Urinary bladder (tissue), 4 donors: ENCODE results near the gene TMEM80. TPM values are rescaled to one million over a fixed set of nuclear protein-coding genes. Genes with fewer than 3 reads are reported as not detected.

ENCODE experiments used
- DNase-seq: peaks from one replicate; pipeline ENCODE4 v3.0.0-alpha.2; 2015; ENCODE audit errors: extremely low spot score
- H3K27ac ChIP-seq: one replicate; pipeline ENCODE4 v1.5.1; 2013; ENCODE audit warnings: low read depth, mild to moderate bottlenecking, moderate library complexity
- H3K36me3 ChIP-seq: one replicate; pipeline ENCODE4 v1.6.1; 2013; ENCODE audit warnings: mild to moderate bottlenecking, moderate library complexity; ENCODE audit not compliant: insufficient read depth
- H3K4me1 ChIP-seq: one replicate; pipeline ENCODE4 v1.6.1; 2013; ENCODE audit warnings: mild to moderate bottlenecking, moderate library complexity; ENCODE audit not compliant: insufficient read depth
- H3K4me3 ChIP-seq: one replicate; pipeline ENCODE4 v1.5.1; 2013; ENCODE audit warnings: low read depth, low read length
- WGBS: extraction: QIAGEN DNeasy Blood & Tissue Kit; methylation state at CpG from one replicate; pipeline ENCODE4 v1.1.7; 2013; 5-methylcytosine and 5-hydroxymethylcytosine counted together
- polyA plus RNA-seq: library from polyadenylated mRNA; stranded (reverse); fragments of 200-250 nt; gene quantifications from one replicate; pipeline ENCODE4 v1.2.3, GENCODE V29; 2013
- total RNA-seq: library from RNA; depleted of rRNA; stranded (reverse); fragments of >200 nt; gene quantifications from one replicate; pipeline ENCODE4 v1.2.3, GENCODE V29; 2014
- donor health status: healthy with polysubstance abuse.
- donor health status: healthy.

The TMEM80 gene
- total and polyA plus RNA-seq, 2 donors = 10.8 to 36.8 TPM

DNA sequence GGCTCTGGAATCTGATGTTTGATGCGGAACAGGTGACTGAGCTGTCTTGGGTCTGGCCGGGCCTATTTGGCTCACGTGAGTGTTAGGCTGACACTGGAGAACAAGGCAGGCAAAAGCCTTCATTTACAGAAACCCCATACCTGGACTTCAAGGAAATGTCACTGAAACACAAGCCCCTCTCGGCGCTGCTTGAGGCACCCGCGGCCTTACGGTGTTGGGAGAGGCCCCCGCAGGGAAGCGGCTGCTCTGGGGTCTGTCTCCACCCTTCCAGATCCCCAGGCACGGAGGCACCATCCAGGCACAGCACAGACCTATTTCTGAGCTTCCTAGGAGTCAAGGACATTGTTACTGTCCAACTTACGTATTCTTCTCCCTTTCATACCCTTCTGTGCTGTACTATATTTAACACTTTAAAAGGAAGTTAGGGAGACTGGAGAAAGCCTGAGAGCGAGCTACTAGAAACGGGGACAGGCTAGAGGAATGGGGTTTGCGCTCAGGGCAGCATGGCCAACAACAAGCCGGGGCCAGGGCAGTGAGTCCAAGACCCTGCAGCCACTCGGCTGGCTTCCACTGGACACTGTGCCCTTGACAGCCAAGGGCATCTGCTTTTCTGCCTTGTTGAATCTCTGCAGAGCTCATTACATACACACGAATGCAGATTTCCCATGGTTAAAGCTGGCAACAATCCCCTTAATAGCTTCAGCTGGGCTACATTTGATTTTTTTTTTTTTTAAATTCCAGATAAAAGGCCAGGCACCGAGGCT is 34.8 kb upstream of the TMEM80 start:
- no peak for DNase-seq
- Histone ChIP-seq H3K27ac (no peak overlapping the region), H3K36me3 (peaks cover 2% of the 10 kb centered on the region), H3K4me3 (no peak overlapping the region), H3K4me1 (no peaks in the 10 kb centered on the region)
- WGBS = 90% methylated on average over 19 of the region's 19 CpGs

GRCh38 chr11:662689-663274 is 32.8 kb upstream of the TMEM80 start:
- Histone ChIP-seq H3K4me3 (no peak overlapping the region), H3K4me1 (no peaks in the 10 kb centered on the region), H3K36me3 (peaks cover 2% of the 10 kb centered on the region), H3K27ac (no peak overlapping the region)
- 54% methylated on average over 15 of the region's 15 CpGs for WGBS
- no peak for DNase-seq

DNA sequence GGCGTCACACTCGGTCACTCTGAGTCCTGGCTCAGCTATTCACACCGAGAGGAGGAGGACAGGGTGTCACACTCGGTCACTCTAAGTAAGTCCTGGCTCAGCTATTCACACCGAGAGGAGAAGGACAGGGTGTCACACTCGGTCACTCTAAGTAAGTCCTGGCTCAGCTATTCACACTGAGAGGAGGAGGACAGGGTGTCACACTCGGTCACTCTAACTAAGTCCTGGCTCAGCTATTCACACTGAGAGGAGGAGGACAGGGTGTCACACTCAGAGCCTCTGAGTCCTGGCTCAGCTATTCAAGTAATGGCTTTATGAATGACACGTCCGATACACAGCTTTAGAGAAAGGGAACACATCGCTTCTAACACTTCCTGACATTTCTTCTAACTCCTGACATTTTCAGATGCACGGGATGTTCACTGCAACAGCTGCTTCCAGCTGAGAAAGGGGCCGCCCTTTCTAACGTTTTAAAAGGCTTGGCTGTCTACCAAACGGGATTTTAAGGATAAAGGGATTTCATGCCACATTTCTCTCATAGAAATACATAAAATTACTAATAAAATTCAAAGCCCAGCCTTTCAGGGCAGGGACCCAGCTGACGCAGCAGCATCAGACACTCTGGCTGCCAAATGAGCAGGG is 30.4 kb upstream of the TMEM80 start:
- no peak overlapping the region for H3K4me3 ChIP-seq
- no peak overlapping the region for H3K27ac ChIP-seq
- DNase-seq = peak; percentile 64
- WGBS = 53% methylated on average over 15 of the region's 15 CpGs
- no peaks in the 10 kb centered on the region for H3K36me3 ChIP-seq
- H3K4me1 ChIP-seq = no peaks in the 10 kb centered on the region

GRCh38 chr11:665704-666281 is 29.8 kb upstream of the TMEM80 start:
- Histone ChIP-seq H3K36me3 (no peaks in the 10 kb centered on the region), H3K27ac (peak overlapping the region; percentile 46), H3K4me3 (no peak overlapping the region), H3K4me1 (no peaks in the 10 kb centered on the region)
- DNase-seq = no peak
- 38% methylated on average over 11 of the region's 11 CpGs for WGBS

GRCh38 chr11:673866-674265 is 21.8 kb upstream of the TMEM80 start:
- Histone ChIP-seq H3K36me3 (no peaks in the 10 kb centered on the region), H3K27ac (no peak overlapping the region), H3K4me3 (no peak overlapping the region), H3K4me1 (no peaks in the 10 kb centered on the region)
- WGBS = 93% methylated on average over 8 of the region's 8 CpGs
- no peak for DNase-seq

DNA sequence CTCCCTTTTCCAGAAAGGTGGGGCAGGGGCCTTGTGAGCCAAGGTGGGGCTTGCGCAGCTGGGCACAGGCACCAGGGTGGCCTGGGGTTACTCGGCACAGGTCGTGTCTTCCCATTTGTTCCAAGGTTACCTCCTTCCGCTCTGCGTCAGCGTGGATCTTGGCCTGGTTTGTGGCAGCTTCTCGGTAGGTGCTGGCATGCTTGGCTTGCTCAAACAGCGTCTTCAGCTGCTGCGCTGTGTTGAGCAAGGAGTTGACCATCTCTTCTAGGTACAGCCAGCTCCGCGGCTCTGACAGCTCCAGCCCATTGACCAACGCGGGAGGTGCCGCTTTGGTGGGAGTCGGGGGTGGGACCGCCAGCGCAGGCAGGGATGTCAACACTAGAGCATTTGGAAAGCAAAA is 21.2 kb upstream of the TMEM80 start:
- Histone ChIP-seq H3K27ac (no peak overlapping the region), H3K36me3 (no peaks in the 10 kb centered on the region), H3K4me1 (no peaks in the 10 kb centered on the region), H3K4me3 (no peak overlapping the region)
- WGBS = 93% methylated on average over 17 of the region's 17 CpGs
- no peak for DNase-seq

GRCh38 chr11:678297-678696 is 17.3 kb upstream of the TMEM80 start:
- Histone ChIP-seq H3K36me3 (no peaks in the 10 kb centered on the region), H3K4me1 (no peaks in the 10 kb centered on the region), H3K4me3 (no peak overlapping the region), H3K27ac (no peak overlapping the region)
- WGBS = 90% methylated on average over 3 of the region's 3 CpGs
- DNase-seq = no peak

GRCh38 chr11:679271-680207 is 16.1 kb upstream of the TMEM80 start:
- H3K36me3 ChIP-seq = no peaks in the 10 kb centered on the region
- H3K4me3 ChIP-seq = no peak overlapping the region
- H3K27ac ChIP-seq = no peak overlapping the region
- no peaks in the 10 kb centered on the region for H3K4me1 ChIP-seq
- WGBS = 94% methylated on average over 36 of the region's 36 CpGs
- DNase-seq = no peak

DNA sequence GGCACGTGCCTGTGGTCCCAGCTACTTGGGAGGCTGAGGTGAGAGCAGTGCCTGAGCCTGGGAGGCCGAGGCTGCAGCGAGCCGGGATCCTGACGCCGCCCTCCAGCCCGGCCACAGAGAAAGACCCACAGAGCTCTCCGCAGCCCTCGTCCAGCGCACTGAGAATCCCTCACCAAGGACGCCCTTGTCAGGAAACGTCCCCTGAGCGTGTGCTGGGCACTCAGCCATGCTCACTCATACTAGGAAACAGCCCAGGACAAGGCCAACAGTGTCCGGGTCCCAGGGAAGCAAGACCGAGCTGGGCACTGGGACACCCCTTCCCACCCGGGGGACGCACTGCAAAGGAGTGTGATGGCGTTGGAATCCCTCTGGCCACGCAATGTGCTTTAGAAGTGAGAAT is 15.1 kb upstream of the TMEM80 start:
- WGBS = 86% methylated on average over 19 of the region's 19 CpGs
- Histone ChIP-seq H3K4me1 (no peaks in the 10 kb centered on the region), H3K4me3 (no peak overlapping the region), H3K36me3 (no peaks in the 10 kb centered on the region), H3K27ac (no peak overlapping the region)
- no peak for DNase-seq

DNA sequence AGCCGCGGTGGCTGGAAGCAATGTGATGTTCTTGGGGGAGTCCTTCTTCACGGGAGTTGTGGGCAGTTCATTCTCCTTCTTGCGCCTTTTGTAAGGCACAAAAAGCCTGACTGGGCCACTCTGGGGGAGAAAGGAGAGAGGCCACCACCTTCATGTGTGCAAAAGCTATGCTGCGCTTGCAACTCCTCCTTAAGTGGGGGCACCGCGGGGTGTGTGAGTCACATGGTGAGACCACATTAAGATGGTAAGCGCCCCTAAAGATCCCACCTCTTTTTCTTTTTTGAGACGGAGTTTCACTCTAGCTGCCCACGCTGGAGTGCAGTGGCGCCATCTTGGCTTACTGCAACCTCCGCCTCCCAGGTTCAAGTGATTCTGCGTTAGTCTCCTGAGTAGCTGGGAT is 14.6 kb upstream of the TMEM80 start:
- DNase-seq = no peak
- 95% methylated on average over 13 of the region's 13 CpGs for WGBS
- Histone ChIP-seq H3K36me3 (no peaks in the 10 kb centered on the region), H3K27ac (no peak overlapping the region), H3K4me3 (no peak overlapping the region), H3K4me1 (no peaks in the 10 kb centered on the region)

- Histone ChIP-seq H3K27ac (no peak overlapping the region), H3K4me3 (no peak overlapping the region), H3K36me3 (peaks cover 6% of the 10 kb centered on the region), H3K4me1 (no peaks in the 10 kb centered on the region)
- no peak for DNase-seq
- 91% methylated on average over 30 of the region's 30 CpGs for WGBS
Measured at GRCh38 chr11:686451-687243, 9.0 kb upstream of the TMEM80 start.

DNA sequence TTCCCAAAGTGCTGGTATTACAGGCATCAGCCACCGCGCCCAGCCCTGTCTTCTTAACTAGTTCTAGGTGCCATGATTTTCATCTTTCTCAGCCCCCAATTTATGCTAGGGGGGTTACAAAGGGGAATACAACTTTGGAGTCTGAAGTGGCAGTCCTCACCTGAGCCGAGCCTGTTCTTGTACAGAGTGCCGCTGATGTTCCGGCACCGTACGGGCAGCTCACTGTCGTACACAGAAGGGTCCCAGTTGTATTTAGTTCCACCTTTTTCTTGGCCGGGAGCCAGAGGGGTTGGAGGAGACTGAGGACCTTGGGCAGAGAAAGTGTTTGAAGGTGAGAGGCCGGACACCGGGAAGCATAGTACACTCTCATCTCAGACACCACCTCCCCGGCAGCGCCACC is 7.9 kb upstream of the TMEM80 start:
- 90% methylated on average over 13 of the region's 13 CpGs for WGBS
- Histone ChIP-seq H3K4me3 (no peak overlapping the region), H3K36me3 (peaks cover 6% of the 10 kb centered on the region), H3K27ac (no peak overlapping the region), H3K4me1 (no peaks in the 10 kb centered on the region)
- DNase-seq = no peak
